Left ventricle myocardium inferior (tissue), 1 donor: ENCODE data around the gene TGOLN2. TPM values are rescaled to one million over a fixed set of nuclear protein-coding genes. Genes with fewer than 3 reads are reported as not detected.
"Not testable (repeated sequence)": the region's sequence is repeated elsewhere in the genome, so short reads cannot be mapped to it uniquely, and the experiment has no call there.

Experiments used
- DNase-seq: peaks from one replicate; pipeline ENCODE4 v3.0.0-alpha.2; 2020
- H3K27ac ChIP-seq: fragments of 200-600 bp; replicated peaks from 2 replicates; pipeline ENCODE4 v1.8.0; 2021
- H3K27me3 ChIP-seq: fragments of 200-600 bp; 2 replicates; pipeline ENCODE4 v1.8.0; 2021; ENCODE audit warnings: low read depth
- H3K36me3 ChIP-seq: fragments of 200-600 bp; 2 replicates; pipeline ENCODE4 v1.8.0; 2021
- H3K4me1 ChIP-seq: fragments of 200-600 bp; 2 replicates; pipeline ENCODE4 v1.8.0; 2021
- H3K4me3 ChIP-seq: fragments of 200-600 bp; 2 replicates; pipeline ENCODE4 v1.8.0; 2021; ENCODE audit warnings: mild to moderate bottlenecking, moderate library complexity
- H3K9me3 ChIP-seq: fragments of 200-600 bp; replicated peaks from 2 replicates; pipeline ENCODE4 v1.8.0; 2021
- CTCF ChIP-seq: fragments of 200-600 bp; IDR thresholded peaks from 2 replicates; pipeline ENCODE4 v1.8.0; 2021; ENCODE audit warnings: antibody characterized with exemption, mild to moderate bottlenecking, borderline replicate concordance
- intact Hi-C: fragments of 100-400 bp; cut with micrococcal nuclease; formaldehyde crosslinking; loops from one replicate; pipeline ENCODE4 v1.11.0; 2022
- total RNA-seq: library from RNA; stranded (reverse); fragmentation: NEBNext Ultra II Directional; extraction: Animal tissue kit (Norgen Biotek cat#: 25700); gene quantifications from one replicate; pipeline ENCODE4 v1.2.1, GENCODE V29; 2021
- donor health status: DM: no; HTN: yes; CAD: no; lungs with severe emphysema.

The TGOLN2 gene
- total RNA-seq, 1 donor from 2014 or later = 71.5 TPM

GRCh38 chr2:85334928-85335327 lies 7.1 kb upstream of the TGOLN2 start:
- no peak for DNase-seq
- no peak for TF ChIP-seq CTCF
- Histone ChIP-seq H3K4me1 (no peaks in the 10 kb centered on the region), H3K36me3 (no peaks in the 10 kb centered on the region), H3K27ac (no peak overlapping the region), H3K9me3 (no peaks in the 10 kb centered on the region), H3K4me3 (no peak overlapping the region), H3K27me3 (no peaks in the 10 kb centered on the region)
- intact Hi-C loops = no loop called here

GRCh38 chr2:85333877-85334276 lies 6.1 kb upstream of the TGOLN2 start:
- H3K4me1 ChIP-seq, H3K4me3 ChIP-seq, H3K9me3 ChIP-seq, H3K27me3 ChIP-seq, H3K36me3 ChIP-seq, DNase-seq, H3K27ac ChIP-seq, intact Hi-C loops: not testable (repeated sequence)

- TF ChIP-seq CTCF = no peak
- H3K4me3 ChIP-seq = no peak overlapping the region
- no peak for DNase-seq
- intact Hi-C loops = no loop called here
- H3K4me1 ChIP-seq = peaks cover 27% of the 10 kb centered on the region
- H3K27ac ChIP-seq = no peak overlapping the region
- no peaks in the 10 kb centered on the region for H3K36me3 ChIP-seq
- no peaks in the 10 kb centered on the region for H3K9me3 ChIP-seq
- H3K27me3 ChIP-seq = no peaks in the 10 kb centered on the region
Observed at GRCh38 chr2:85330839-85331636, 3.2 kb upstream of the TGOLN2 start.

GRCh38 chr2:85329701-85330100 lies 1.9 kb upstream of the TGOLN2 start:
- H3K27ac ChIP-seq = not testable (repeated sequence)

GRCh38 chr2:85329181-85329651 lies 1.4 kb upstream of the TGOLN2 start:
- no peak overlapping the region for H3K4me3 ChIP-seq
- intact Hi-C loops = no loop called here
- no peak for TF ChIP-seq CTCF

More at GRCh38 chr2:85329701-85330100, 1.9 kb upstream of the TGOLN2 start:
- peaks cover 41% of the 10 kb centered on the region for H3K4me1 ChIP-seq
- H3K9me3 ChIP-seq, DNase-seq, intact Hi-C loops, H3K27me3 ChIP-seq, H3K4me3 ChIP-seq, H3K36me3 ChIP-seq: not testable (repeated sequence)

GRCh38 chr2:85327160-85327821 lies 498 bp downstream of the TGOLN2 start:
- TF ChIP-seq CTCF = no peak
- intact Hi-C loops = no loop called here
- peaks cover 27% of the 10 kb centered on the region for H3K36me3 ChIP-seq
- peak overlapping the region; percentile 81 for H3K4me3 ChIP-seq
- H3K27me3 ChIP-seq = no peaks in the 10 kb centered on the region
- DNase-seq = peak; percentile 51
- peaks cover 62% of the 10 kb centered on the region for H3K4me1 ChIP-seq
- H3K27ac ChIP-seq = peak overlapping the region; percentile 98
- no peaks in the 10 kb centered on the region for H3K9me3 ChIP-seq

More at GRCh38 chr2:85329181-85329651, 1.4 kb upstream of the TGOLN2 start:
- H3K27me3 ChIP-seq = no peaks in the 10 kb centered on the region
- peaks cover 46% of the 10 kb centered on the region for H3K4me1 ChIP-seq
- no peak for DNase-seq
- no peaks in the 10 kb centered on the region for H3K9me3 ChIP-seq
- no peak overlapping the region for H3K27ac ChIP-seq
- H3K36me3 ChIP-seq = peaks cover 8% of the 10 kb centered on the region
